CD4-positive, alpha-beta T cell treated with Interleukin-17A for 1 hour (primary cell): ENCODE data around the gene ZNRD2.

ENCODE experiments used
- DNase-seq: peaks from one replicate; pipeline ENCODE4 v3.0.0-alpha.2; 2020

The ZNRD2 gene

DNA sequence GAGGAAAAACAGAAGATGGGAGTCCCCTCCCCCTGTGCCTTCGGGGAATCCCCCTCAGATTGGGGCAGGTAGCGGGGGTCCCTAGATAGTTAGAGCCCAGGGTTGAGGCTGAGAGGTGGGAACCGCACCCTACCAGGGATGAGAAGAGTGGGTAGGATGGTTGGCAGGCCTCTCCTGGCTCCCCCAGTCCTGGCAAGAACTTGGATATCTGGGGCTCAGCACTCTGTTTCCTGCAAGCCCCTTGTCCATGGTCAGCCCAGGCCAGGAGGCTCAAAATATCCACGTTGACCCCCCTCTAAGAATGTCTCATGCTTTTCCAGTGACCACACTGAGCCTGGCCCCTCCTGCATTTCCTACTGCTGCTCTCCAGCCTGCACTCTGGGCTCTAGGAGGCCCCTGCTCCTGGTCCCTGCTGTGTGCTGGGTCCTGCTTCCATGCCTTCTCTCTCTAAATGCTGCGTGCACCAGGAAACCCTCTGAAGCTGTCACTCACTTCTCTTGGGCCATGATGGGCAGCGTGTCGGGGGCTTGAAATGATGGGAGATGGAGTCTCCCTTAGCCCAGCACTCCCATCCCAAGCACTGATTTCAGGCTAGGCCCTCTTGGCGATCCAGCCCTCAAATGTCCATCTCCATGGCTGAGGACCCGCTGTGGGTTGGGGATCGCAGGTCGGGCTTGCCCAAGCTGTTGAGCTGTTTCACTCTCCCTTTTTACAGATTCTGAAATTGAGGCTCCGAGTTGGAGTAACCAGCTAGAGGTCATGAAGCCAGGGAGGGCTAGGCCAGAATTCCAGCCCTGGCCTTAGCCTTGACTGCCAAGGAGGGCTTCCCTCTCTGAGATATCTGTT lies 41.7 kb downstream of the ZNRD2 start:
- no peak for DNase-seq

GRCh38 chr11:65612691-65613090 lies 42.4 kb downstream of the ZNRD2 start:
- no peak for DNase-seq

GRCh38 chr11:65613091-65613928 lies 43.0 kb downstream of the ZNRD2 start:
- no peak for DNase-seq

GRCh38 chr11:65615229-65615949 lies 45.1 kb downstream of the ZNRD2 start, which contains the start of gene PCNX3:
PCNX3 (plus strand) TSS chr11:65615776; CDS start chr11:65616312, 536 bp downstream.
- DNase-seq = peak; percentile 100

- no peak for DNase-seq
These were observed 45.8 kb downstream of the ZNRD2 start for GRCh38 chr11:65615950-65616574.

GRCh38 chr11:65616575-65617001 lies 46.3 kb downstream of the ZNRD2 start:
- DNase-seq = no peak

- no peak for DNase-seq
These were observed 47.0 kb downstream of the ZNRD2 start for GRCh38 chr11:65617136-65617850.

DNA sequence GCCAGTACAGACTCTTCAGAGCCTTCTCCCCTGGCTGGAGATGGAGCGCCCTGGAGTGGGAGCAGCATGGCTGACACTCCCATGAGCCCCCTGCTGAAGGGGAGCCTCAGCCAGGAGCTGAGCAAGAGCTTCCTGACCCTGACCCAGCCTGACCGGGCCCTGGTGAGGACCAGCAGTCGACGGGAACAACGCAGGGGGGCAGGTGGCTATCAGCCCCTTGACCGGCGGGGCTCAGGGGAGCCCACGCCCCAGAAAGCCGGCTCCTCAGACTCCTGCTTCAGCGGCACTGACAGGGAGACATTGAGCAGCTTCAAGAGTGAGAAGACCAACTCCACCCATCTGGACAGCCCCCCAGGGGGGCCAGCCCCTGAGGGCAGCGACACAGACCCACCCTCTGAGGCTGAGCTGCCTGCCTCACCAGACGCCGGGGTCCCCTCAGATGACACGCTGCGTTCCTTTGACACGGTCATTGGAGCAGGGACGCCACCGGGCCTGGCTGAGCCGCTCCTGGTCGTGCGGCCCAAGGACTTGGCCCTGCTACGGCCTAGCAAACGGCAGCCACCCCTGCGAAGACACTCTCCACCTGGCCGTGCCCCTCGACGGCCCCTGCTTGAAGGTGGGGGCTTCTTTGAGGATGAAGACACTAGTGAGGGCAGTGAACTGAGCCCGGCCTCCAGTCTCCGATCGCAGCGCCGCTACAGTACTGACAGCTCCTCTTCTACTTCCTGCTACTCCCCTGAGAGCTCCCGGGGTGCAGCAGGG lies 47.9 kb downstream of the ZNRD2 start:
- no peak for DNase-seq

- DNase-seq = no peak
These were observed 48.5 kb downstream of the ZNRD2 start for GRCh38 chr11:65618763-65619162.

DNA sequence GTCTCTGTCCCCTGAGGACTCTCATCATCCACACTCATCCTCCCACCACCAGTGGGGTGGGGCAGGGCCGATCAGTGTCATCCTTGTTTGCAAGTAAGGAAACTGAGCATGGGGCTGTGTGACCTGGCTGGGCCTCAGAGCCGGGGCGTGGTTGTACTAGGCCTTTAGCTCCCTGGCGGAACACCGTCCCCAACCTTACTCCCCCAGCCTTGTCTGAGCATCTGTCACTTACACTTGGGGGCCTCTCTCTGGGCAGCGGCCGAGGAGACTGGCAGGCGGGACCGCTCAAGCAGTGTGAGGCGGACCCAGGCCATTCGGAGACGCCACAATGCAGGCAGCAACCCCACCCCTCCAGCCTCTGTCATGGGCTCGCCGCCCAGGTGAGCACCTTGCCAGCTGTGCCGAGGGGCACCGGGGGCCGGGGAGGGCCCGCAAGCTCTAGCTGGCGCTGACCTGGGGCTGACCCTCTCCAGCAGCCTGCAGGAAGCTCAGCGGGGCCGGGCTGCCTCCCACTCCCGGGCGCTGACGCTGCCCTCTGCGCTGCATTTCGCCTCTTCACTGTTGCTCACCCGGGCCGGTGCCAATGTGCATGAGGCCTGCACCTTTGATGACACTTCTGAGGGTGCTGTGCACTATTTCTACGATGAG lies 49.1 kb downstream of the ZNRD2 start:
- DNase-seq = no peak

DNA sequence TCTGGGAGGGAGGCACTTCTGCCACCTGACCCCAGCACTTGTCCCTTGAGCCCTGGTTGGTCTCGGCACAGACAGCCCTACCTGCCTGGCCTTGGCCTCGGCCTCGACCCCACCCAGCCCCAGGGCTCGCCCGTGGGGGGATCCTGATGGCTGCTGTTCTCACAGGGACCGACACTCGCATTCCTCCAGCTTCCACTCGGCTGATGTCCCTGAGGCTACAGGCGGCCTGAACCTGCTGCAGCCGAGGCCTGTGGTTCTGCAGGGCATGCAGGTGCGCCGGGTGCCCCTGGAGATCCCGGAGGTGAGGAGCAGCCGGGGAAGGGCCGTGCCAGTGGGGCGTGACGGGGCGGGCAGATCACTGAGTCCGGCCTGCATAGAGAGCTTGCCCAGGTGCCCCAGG lies 50.4 kb downstream of the ZNRD2 start:
- DNase-seq = no peak

GRCh38 chr11:65621460-65621859 lies 51.2 kb downstream of the ZNRD2 start:
- no peak for DNase-seq
